IPS-18a (cell line): ENCODE results near the gene CCNY.

Experiments
- H3K27ac ChIP-seq: one replicate; pipeline ENCODE4 v1.5.1; 2013; ENCODE audit warnings: low read length
- H3K27me3 ChIP-seq: one replicate; pipeline ENCODE4 v1.6.1; 2013; ENCODE audit warnings: mild to moderate bottlenecking, low read length; ENCODE audit not compliant: control insufficient read depth, insufficient read depth
- H3K36me3 ChIP-seq: one replicate; pipeline ENCODE4 v1.6.1; 2013; ENCODE audit warnings: low read depth, low read length; ENCODE audit not compliant: control insufficient read depth
- H3K4me1 ChIP-seq: one replicate; pipeline ENCODE4 v1.6.1; 2013; ENCODE audit warnings: low read depth, low read length; ENCODE audit not compliant: control insufficient read depth
- H3K4me3 ChIP-seq: one replicate; pipeline ENCODE4 v1.5.1; 2013; ENCODE audit warnings: low read length
- H3K9ac ChIP-seq: one replicate; pipeline ENCODE4 v1.6.1; 2013; ENCODE audit warnings: mild to moderate bottlenecking, low read length, moderate library complexity
- H3K9me3 ChIP-seq: one replicate; pipeline ENCODE4 v1.6.1; 2013; ENCODE audit warnings: low read depth, low read length; ENCODE audit not compliant: control insufficient read depth

Gene CCNY

DNA sequence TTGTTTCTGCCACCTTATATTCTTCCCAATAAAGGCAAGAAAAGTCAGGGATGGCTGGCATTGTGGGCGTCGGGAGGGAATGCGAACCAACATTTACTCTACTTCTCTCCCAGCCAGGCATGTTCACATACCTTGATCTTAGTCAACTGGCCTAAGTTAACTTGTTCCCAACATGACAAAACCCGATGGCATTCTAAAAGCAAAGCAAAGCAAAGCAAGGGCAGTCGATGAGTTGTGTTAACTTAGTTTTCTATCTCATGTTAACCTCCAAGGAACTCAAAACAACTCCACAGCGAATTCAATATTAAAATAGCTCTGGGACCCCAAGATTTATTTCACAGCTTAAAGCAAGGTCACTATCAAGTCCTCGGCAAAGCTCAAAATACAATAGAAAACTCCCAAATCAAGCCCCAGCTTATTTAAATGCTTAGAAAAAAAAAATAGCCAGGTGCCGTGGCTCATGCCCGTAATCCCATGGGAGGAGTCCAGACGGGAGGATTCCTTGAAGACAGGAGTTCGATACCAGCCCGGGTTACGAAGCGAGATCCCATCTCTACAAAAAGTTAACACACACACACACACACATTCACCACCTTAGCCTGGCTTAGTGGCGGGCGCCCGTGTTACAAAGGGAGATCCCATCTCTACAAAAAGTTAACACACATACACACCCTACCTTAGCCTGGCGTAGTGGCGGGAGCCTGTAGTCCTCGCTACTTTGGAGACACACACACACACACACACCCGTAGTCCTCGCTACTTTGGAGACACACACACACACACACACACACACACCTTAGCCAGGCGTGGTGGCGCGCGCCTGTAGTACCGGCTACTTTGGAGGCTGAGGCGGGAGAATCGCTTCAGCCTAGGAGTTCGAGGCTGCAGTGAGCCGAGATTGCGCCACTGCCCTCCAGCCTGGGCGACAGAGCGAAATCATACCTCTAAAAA, 901 bp upstream of the CCNY start:
- H3K27ac ChIP-seq: no peak overlapping the region
- H3K4me3 ChIP-seq: peak overlapping the region; percentile 72
- H3K27me3 ChIP-seq: peaks cover 12% of the 10 kb centered on the region
- H3K9ac ChIP-seq: peak overlapping the region; percentile 65
- H3K36me3 ChIP-seq: no peaks in the 10 kb centered on the region
- no peaks in the 10 kb centered on the region for H3K9me3 ChIP-seq
- H3K4me1 ChIP-seq: peaks cover 9% of the 10 kb centered on the region

DNA sequence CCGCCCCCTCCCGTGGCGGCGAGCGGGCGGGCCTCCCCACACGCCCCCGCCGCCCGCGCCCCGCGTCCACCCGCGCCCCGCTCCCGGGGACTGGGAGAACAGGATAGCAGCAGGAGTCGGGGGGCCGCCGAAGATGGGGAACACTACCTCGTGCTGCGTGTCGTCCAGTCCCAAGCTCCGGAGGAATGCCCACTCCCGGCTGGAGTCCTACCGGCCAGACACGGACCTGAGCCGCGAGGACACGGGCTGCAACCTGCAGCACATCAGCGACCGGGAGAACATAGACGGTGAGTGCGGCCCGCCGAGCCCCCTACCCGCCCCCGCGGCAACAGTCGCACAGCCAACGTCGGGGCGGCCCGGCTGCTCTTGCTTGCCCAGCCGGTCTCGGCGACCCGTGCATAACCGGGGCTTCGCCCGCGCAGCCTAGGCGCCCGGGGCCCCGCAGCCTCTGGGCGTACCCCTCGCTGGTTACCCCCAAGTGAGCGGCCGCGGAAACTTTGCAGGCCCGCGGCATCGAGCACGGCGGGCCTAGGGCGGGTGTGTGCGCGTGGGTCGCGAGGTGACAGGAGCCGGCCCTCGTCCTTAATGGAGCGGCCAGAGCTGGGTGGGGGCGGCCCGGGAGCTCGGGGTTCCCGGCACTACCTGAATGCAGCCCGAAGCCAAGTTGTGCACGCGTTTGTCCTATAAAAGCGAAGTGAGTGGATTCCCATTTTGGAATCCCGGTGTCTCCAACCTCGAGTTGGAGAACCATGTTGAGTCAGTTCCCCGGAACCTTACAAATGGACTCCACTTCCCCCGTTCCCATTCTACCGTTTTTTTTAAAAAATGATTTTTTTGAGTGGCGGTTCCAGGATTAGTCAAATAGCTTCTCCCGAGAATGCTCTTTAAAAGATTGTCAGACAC, 863 bp downstream of the CCNY start:
- Histone ChIP-seq H3K4me1 (peaks cover 9% of the 10 kb centered on the region), H3K9ac (peak overlapping the region; percentile 47), H3K27ac (no peak overlapping the region), H3K4me3 (peak overlapping the region; percentile 87), H3K36me3 (no peaks in the 10 kb centered on the region), H3K9me3 (no peaks in the 10 kb centered on the region), H3K27me3 (peaks cover 12% of the 10 kb centered on the region)

DNA sequence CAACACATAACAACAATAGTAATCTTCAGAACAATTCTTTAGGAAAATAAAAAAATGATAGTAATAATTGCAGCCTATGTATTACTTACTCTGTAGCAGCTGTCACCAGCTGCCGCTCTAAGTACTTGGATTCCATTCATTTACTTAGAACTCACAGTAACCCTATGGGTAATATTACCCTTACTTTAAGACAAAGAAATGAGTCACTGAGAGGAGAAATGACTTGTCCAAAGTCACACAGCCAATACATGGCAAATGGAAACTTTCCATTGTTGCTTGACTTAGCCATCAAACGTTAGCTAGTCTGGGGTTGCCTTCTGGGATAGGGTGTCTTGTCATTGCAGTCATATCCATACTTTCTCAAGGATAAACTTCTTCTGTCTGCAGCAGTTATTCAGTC, 3.6 kb downstream of the CCNY start:
- peaks cover 12% of the 10 kb centered on the region for H3K27me3 ChIP-seq
- no peaks in the 10 kb centered on the region for H3K9me3 ChIP-seq
- no peak overlapping the region for H3K4me3 ChIP-seq
- H3K9ac ChIP-seq: no peak overlapping the region
- H3K4me1 ChIP-seq: peaks cover 9% of the 10 kb centered on the region
- no peak overlapping the region for H3K27ac ChIP-seq
- no peaks in the 10 kb centered on the region for H3K36me3 ChIP-seq

DNA sequence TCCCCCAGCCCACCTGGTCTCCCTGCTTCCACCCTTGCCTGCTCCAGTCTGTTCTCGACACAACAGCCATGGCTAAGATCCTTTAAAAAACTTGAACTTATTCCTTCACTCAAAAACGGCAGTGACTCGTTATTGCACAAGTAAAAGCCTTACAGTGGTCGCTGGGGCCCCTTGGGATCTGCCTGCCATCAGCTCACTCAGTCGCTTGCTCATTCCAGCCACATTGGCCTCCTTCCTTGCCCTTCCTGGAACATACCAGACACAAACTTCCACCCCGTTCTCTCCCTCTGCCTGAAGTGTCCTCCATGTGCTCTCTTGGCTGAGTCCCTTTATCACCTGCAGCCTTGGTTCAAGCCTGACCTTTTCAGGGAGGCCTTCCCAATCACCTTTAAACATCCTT, 4.7 kb downstream of the CCNY start:
- Histone ChIP-seq H3K27me3 (peaks cover 12% of the 10 kb centered on the region), H3K36me3 (no peaks in the 10 kb centered on the region), H3K4me3 (no peak overlapping the region), H3K4me1 (peaks cover 6% of the 10 kb centered on the region), H3K9me3 (no peaks in the 10 kb centered on the region), H3K9ac (no peak overlapping the region), H3K27ac (no peak overlapping the region)

DNA sequence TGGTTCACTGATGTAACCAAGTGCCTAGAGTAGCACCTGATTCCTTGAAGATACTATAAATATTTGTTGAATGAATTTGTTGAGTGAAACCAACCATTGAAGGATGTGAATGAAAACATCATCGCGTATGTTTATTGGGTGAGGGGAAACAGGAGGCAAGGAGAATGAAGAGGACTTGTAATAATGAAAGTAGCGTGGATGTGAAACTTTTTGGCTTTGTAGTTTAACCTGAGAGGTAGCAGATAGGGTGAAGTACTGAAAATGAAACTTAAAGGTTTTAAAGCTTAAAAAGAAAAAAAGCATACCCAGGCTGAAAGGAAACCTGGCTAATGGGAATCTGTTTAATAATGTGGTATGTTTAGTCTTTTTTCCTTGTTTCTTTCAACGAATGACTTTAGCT, 5.2 kb downstream of the CCNY start:
- H3K4me3 ChIP-seq: no peak overlapping the region
- no peak overlapping the region for H3K27ac ChIP-seq
- H3K9me3 ChIP-seq: no peaks in the 10 kb centered on the region
- peaks cover 6% of the 10 kb centered on the region for H3K4me1 ChIP-seq
- no peaks in the 10 kb centered on the region for H3K36me3 ChIP-seq
- H3K9ac ChIP-seq: no peak overlapping the region
- H3K27me3 ChIP-seq: peaks cover 12% of the 10 kb centered on the region

DNA sequence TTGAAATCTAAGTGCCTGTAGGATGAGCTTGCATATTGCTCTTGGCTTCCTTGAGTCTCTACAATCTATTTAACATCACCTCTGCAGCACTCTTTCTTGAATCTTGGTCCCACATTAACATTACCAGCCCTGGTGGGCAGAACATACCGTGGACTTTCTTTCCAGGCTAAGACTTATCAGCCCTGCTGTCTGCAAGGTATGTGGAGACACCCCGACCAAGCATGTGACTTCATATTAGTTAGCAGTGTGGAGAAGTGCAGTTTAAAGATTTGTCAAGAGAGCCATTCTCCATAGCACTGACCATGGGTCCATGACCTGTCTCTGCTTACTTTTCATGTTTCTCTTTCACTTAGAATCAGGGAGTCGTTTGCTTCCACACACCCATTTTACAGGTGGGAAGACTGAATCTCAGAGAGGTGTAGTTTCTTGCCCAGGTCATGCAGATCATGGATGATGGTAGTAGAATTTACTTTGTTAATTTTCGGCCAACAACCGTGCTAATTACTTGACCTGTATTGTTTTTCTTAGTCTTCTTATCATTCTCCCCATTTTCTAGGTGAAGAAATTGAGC, 6.0 kb downstream of the CCNY start:
- H3K9me3 ChIP-seq: no peaks in the 10 kb centered on the region
- peaks cover 12% of the 10 kb centered on the region for H3K27me3 ChIP-seq
- peaks cover 6% of the 10 kb centered on the region for H3K4me1 ChIP-seq
- H3K27ac ChIP-seq: no peak overlapping the region
- no peak overlapping the region for H3K9ac ChIP-seq
- no peak overlapping the region for H3K4me3 ChIP-seq
- no peaks in the 10 kb centered on the region for H3K36me3 ChIP-seq

DNA sequence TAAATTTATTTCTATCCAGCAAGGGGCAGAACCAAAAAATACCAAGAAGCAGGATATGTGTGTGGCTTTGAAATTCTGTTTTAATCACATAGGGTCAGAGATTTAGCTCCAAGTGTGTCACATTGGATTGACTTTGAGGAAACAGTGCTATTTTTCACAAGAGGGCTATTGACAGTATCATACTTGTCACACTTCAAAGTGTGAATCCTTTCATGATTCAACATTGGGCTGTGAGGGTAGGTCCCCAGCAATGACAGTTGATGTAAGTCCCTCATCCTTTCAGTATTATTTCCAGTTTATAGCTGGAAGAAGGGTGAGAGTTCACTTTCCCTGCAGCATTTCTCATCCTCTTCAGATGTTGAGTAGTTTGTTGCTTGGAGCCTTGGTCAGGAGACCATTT, 7.4 kb downstream of the CCNY start:
- no peaks in the 10 kb centered on the region for H3K4me1 ChIP-seq
- H3K9ac ChIP-seq: no peak overlapping the region
- H3K27ac ChIP-seq: no peak overlapping the region
- H3K4me3 ChIP-seq: no peak overlapping the region
- no peaks in the 10 kb centered on the region for H3K36me3 ChIP-seq
- H3K9me3 ChIP-seq: no peaks in the 10 kb centered on the region
- H3K27me3 ChIP-seq: no peaks in the 10 kb centered on the region

DNA sequence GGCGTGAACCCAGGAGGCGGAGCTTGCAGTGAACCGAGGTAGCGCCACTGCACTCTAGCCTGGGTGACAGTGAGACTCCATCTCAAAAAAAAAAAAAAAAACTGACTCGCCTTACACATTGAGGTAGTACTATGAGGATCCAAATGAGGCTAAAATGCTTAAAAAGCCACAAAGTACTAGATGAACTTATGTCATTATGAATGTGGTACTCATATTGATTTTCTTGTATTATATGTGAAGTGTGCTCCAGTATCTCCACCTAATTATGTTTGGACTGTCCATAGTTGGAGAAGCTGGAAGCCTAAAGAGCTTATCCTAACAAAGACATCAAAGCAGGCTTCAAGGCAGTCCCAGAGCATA, 9.1 kb downstream of the CCNY start:
- Histone ChIP-seq H3K27ac (no peak overlapping the region), H3K4me1 (no peaks in the 10 kb centered on the region), H3K9ac (no peak overlapping the region), H3K36me3 (no peaks in the 10 kb centered on the region), H3K27me3 (no peaks in the 10 kb centered on the region), H3K9me3 (no peaks in the 10 kb centered on the region), H3K4me3 (no peak overlapping the region)

DNA sequence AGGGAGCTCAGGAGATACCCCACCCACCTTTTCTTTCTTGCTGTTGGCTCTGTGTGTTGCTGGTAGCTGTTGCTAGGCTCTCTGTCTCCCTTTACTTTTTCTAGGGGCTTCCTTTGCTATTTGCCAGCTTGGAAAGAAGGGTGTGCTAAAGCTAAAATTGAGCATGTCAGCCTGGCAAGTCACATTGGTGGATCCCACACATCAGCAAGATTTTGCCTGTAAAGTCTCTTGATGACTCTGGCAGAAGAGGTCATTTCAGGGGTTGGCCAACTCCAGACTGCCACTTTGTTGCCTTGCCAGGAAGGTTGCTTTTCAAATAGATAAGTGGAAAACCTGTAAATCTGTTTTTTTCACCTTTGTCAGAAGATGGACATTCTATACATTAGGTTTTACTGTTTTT, 9.9 kb downstream of the CCNY start:
- no peaks in the 10 kb centered on the region for H3K9me3 ChIP-seq
- no peak overlapping the region for H3K27ac ChIP-seq
- no peak overlapping the region for H3K4me3 ChIP-seq
- H3K27me3 ChIP-seq: no peaks in the 10 kb centered on the region
- no peak overlapping the region for H3K9ac ChIP-seq
- H3K4me1 ChIP-seq: no peaks in the 10 kb centered on the region
- H3K36me3 ChIP-seq: no peaks in the 10 kb centered on the region

DNA sequence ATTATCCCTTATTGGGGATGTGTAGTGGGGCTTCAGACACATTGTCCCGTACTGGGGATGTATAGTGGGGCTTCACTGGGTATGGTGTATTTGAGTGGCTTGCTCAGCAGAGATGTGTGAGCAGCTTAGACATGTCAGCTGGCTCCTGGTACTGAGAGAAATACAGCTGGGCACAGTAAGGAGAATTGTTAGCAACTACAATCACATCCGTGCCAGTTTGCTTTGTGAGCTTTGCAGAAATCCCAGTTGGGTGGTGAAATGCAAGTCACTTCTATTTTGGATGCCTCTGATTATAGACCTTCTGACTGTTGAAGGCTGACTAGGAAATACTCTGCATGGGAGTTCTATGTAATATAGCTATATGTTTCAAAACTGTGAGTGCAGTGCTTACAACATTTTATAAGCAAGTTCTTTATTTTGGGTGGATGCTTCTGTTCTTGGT, 10.8 kb downstream of the CCNY start:
- Histone ChIP-seq H3K9me3 (no peaks in the 10 kb centered on the region), H3K9ac (no peak overlapping the region)

DNA sequence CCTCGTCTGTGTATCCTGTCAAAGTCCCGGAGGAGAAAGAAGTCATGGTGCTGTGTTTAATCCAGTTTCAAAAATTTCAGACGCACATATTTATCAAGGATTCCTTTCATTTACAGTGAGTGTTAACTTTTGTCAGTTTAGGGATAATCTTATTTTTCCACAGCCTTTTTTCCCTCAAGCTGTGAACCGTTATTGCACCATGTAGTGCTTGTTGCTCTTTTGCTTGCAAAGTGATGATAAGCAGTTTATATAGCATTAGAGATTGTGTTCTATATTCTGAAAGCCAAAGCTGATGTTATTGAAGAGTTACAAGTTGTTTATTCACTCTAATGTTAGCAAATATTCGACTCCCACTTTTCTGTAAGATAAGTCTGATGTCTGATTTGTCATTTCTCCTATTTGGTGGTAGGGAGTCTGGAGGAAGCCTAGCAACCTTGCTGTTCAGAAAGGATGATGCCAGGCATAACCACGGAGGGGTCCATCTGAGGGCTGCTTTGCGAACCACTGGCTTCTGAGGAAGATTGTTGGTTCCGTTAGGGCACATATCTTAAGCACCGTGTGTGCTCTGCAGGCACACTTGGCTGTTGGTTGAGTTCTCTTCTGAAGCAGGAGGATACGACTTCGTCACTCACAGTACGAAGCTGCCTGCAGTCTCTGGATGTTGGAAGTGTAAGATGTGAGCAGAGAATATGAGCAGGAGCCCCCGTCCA, 11.7 kb downstream of the CCNY start:
- Histone ChIP-seq H3K27me3 (no peaks in the 10 kb centered on the region), H3K27ac (no peak overlapping the region), H3K36me3 (no peaks in the 10 kb centered on the region), H3K9ac (no peak overlapping the region), H3K9me3 (no peaks in the 10 kb centered on the region), H3K4me3 (no peak overlapping the region), H3K4me1 (no peaks in the 10 kb centered on the region)

More for the DNA sequence above, 10.8 kb downstream of the CCNY start:
- Histone ChIP-seq H3K27me3 (no peaks in the 10 kb centered on the region), H3K36me3 (no peaks in the 10 kb centered on the region), H3K4me1 (no peaks in the 10 kb centered on the region), H3K4me3 (no peak overlapping the region), H3K27ac (no peak overlapping the region)
